IPS-18a (cell line): ENCODE results near the gene C12orf57.

Source experiments
- H3K27ac ChIP-seq: one replicate; pipeline ENCODE4 v1.5.1; 2013; ENCODE audit warnings: low read length
- H3K27me3 ChIP-seq: one replicate; pipeline ENCODE4 v1.6.1; 2013; ENCODE audit warnings: mild to moderate bottlenecking, low read length; ENCODE audit not compliant: control insufficient read depth, insufficient read depth
- H3K36me3 ChIP-seq: one replicate; pipeline ENCODE4 v1.6.1; 2013; ENCODE audit warnings: low read depth, low read length; ENCODE audit not compliant: control insufficient read depth
- H3K4me1 ChIP-seq: one replicate; pipeline ENCODE4 v1.6.1; 2013; ENCODE audit warnings: low read depth, low read length; ENCODE audit not compliant: control insufficient read depth
- H3K4me3 ChIP-seq: one replicate; pipeline ENCODE4 v1.5.1; 2013; ENCODE audit warnings: low read length
- H3K9ac ChIP-seq: one replicate; pipeline ENCODE4 v1.6.1; 2013; ENCODE audit warnings: mild to moderate bottlenecking, low read length, moderate library complexity
- H3K9me3 ChIP-seq: one replicate; pipeline ENCODE4 v1.6.1; 2013; ENCODE audit warnings: low read depth, low read length; ENCODE audit not compliant: control insufficient read depth

Gene C12orf57

DNA sequence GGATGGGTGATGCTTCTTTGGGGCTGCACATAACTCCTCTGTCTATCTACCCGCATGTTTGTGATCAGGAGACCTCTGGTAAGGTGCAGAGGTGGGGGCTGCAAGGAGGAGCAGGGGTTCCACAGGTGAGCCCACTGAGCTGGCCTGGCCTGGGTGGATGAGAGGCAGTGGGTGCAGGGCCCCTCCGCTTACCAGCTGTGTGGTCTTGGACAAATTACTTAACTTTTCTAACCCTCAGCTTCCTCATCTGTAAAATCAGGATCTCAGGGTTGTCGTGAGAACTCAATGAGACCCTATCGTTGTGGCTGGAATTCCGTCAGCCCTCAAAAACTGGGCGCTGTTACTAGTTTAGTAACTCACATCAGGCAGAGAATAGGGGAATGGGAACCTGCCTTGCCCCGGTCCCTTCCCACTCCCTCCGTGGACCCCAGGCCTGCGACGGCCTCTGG, 14.8 kb downstream of the C12orf57 start:
- Histone ChIP-seq H3K4me1 (peaks cover 19% of the 10 kb centered on the region), H3K27ac (no peak overlapping the region), H3K9me3 (no peaks in the 10 kb centered on the region), H3K9ac (no peak overlapping the region), H3K36me3 (no peaks in the 10 kb centered on the region), H3K4me3 (no peak overlapping the region), H3K27me3 (no peaks in the 10 kb centered on the region)

DNA sequence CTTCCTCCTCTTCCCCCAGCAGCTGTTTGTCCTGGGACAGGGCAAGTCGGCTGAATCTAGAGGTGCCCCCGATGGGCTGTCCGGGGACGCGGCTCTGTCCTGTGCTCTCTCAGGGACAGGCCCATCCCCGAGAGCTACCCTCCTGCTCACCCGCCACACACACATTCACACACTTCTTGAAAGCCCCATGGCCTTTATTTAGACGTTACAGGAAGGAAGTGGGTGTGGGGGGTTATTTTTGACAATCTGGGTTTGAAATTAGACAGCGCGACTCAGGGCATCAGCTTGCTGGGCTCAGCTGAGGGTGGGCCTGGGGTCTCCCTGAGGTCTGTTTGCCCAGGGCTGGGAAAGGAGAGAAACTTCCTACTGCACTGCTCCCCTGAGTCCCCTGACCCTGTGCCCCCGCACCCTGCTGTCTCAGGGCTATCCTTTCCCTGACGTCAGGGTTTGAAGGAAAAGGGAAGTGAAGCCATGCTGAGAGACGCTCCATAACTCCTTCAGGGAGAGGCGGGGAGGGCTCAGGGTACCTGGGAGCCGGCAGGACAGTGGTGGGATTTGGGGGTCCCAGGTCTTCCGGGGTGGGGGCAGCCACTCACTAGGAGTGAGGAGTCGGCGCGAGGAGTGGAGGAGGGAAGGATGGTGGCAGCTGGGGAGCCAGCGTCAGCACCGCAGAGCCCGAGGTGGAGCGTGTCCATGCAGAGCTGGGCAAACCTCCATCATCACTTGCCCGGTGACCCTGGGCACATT, 15.4 kb downstream of the C12orf57 start:
- H3K4me3 ChIP-seq: no peak overlapping the region
- H3K36me3 ChIP-seq: peaks cover 2% of the 10 kb centered on the region
- H3K9ac ChIP-seq: no peak overlapping the region
- H3K27me3 ChIP-seq: no peaks in the 10 kb centered on the region
- H3K9me3 ChIP-seq: no peaks in the 10 kb centered on the region
- H3K27ac ChIP-seq: no peak overlapping the region
- H3K4me1 ChIP-seq: peaks cover 21% of the 10 kb centered on the region

DNA sequence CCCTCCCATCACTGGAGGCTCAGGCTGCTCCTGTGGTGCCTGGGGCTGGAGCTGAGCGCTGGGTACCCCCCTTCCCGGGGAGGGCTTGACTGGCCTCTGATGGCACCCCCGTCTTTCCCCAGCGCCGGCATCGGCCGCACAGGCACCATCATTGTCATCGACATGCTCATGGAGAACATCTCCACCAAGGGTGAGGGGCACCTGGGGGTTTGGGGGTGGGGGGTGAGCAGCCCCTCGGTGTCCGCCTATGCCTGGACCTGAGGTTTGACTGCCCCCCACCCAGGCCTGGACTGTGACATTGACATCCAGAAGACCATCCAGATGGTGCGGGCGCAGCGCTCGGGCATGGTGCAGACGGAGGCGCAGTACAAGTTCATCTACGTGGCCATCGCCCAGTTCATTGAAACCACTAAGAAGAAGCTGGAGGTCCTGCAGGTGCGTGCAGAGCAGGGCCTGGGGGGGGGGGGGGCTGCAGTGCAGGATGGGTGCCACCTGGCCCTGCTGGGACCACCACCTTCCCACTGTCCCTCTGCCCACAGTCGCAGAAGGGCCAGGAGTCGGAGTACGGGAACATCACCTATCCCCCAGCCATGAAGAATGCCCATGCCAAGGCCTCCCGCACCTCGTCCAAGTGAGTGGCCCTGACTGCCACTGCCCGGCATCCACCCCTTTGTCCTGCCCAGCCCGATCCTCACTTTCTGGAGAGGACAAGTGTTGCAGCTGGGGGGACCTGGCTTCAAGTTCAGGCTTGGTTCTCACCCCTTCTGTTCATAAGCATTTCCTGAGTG, 16.2 kb downstream of the C12orf57 start:
- Histone ChIP-seq H3K9ac (no peak overlapping the region), H3K27me3 (no peaks in the 10 kb centered on the region), H3K4me3 (no peak overlapping the region), H3K9me3 (no peaks in the 10 kb centered on the region), H3K27ac (no peak overlapping the region), H3K4me1 (peaks cover 22% of the 10 kb centered on the region), H3K36me3 (peaks cover 8% of the 10 kb centered on the region)

DNA sequence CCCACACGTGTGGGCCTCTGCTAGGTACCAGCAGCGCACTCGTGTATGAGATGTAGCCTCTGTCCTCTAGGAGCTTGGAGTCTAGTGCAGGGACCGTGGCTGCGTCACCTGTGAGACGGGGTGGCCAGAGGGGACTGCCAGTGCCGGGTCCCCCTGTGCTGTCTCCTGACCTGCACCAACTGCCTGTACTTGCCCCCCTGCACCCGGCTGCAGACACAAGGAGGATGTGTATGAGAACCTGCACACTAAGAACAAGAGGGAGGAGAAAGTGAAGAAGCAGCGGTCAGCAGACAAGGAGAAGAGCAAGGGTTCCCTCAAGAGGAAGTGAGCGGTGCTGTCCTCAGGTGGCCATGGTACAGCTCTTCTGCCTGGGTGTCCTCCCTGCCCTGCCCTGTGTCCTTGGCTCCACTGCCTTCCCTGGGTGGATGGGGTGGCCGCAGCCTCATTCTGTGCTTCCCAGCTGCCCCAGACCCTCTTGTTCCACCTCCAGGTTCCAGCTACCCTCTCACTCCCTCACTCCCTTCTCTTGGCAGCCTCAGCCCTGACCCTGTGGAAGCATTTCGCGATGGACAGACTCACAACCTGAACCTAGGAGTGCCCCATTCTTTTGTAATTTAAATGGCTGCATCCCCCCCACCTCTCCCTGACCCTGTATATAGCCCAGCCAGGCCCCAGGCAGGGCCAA, 16.9 kb downstream of the C12orf57 start:
- Histone ChIP-seq H3K9me3 (no peaks in the 10 kb centered on the region), H3K4me1 (peaks cover 22% of the 10 kb centered on the region), H3K27ac (peak overlapping the region; percentile 78), H3K36me3 (peaks cover 14% of the 10 kb centered on the region), H3K9ac (peak overlapping the region; percentile 70), H3K4me3 (no peak overlapping the region), H3K27me3 (no peaks in the 10 kb centered on the region)

DNA sequence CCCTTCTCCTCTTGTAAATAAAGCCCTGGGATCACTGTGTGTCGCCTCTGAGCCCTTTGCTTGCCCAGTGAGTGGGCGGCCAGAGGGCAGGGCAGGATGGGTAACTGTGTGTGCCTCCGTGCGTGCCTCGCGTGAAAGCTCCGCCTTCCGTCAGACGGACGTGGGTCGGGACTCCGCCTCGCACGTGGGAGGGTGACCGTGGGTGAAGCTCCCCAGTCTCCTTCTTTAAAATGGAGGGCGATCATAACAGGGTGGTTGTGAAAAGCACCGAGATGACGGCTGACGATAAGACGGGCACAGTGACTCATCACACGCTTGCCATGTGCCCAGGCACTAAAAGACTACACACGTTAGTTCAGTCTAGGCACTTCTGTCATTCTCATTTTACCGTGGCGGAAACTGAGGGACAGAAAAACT, 17.5 kb downstream of the C12orf57 start:
- H3K4me3 ChIP-seq: peak overlapping the region; percentile 11
- H3K4me1 ChIP-seq: peaks cover 22% of the 10 kb centered on the region
- peaks cover 20% of the 10 kb centered on the region for H3K36me3 ChIP-seq
- H3K27me3 ChIP-seq: no peaks in the 10 kb centered on the region
- H3K27ac ChIP-seq: peak overlapping the region; percentile 78
- H3K9me3 ChIP-seq: no peaks in the 10 kb centered on the region
- H3K9ac ChIP-seq: peak overlapping the region; percentile 70

DNA sequence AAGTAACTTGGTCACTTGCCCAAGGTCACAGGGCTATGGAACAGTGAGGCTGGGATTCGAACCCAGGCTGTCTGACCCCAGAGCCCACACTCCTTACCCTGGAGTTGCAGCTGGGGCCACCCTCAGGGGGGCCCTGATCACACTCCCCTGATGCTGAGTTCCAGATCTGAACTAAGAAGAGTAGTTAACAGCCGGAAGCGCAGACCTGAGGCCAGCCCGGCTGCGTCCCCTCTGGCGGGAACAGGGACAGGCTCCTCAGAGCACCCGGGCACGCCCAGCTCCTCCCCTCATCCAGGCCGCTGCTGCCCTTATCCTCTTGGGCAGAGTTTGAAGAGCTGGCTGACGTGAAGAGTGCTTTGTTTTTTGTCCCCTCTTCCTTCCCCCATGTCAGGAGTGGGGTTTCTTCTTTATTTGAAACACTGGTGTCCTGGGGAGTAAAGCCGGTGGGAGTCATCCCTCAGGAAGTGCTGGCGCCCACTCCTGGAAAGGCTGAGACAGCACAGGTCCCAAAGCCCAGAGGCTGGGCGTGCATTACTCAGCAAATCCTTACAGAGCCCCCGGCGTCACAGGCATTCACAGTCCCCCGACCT, 18.0 kb downstream of the C12orf57 start:
- peak overlapping the region; percentile 11 for H3K4me3 ChIP-seq
- peak overlapping the region; percentile 91 for H3K27ac ChIP-seq
- peak overlapping the region; percentile 70 for H3K9ac ChIP-seq
- H3K9me3 ChIP-seq: no peaks in the 10 kb centered on the region
- peaks cover 23% of the 10 kb centered on the region for H3K36me3 ChIP-seq
- no peaks in the 10 kb centered on the region for H3K27me3 ChIP-seq
- H3K4me1 ChIP-seq: peaks cover 22% of the 10 kb centered on the region

DNA sequence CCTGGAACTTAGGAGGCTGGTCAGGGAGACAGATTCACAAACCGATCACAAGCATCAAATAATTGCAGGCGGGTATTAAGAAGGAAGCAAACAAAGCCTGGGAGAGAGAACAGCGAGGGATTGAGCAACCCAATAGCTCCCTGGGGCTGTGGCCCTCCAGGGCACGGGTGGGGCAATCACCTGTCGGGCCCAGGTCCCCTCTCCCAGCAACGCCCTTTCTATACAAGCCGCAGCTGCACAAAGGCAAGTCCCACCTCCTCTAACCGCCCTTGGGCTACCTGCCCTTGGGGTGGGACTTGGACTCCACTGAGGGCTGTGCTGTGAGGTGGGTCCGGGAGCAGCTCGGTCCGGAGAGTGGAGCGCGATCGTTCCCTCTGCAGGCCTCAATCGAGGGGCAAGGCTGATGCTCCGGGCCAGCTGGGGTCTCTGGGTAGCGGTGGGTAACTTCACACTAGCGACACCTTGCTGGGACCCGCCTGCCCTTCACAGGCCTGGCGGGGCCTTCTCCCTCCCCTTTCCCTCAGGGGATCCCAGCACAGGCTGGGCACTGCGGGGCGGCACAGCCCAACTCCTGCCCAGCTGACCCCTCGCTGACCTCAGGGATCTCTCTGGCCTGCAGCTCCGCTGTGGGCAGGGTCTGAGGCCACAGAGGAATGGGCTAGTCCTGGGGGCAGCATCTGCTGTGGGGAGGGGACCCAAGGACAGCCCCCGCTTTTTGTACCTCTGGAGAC, 18.6 kb downstream of the C12orf57 start:
- Histone ChIP-seq H3K9ac (peak overlapping the region; percentile 70), H3K9me3 (no peaks in the 10 kb centered on the region), H3K36me3 (peaks cover 29% of the 10 kb centered on the region), H3K27ac (peak overlapping the region; percentile 91), H3K4me3 (peak overlapping the region; percentile 3), H3K27me3 (no peaks in the 10 kb centered on the region), H3K4me1 (peaks cover 22% of the 10 kb centered on the region)

DNA sequence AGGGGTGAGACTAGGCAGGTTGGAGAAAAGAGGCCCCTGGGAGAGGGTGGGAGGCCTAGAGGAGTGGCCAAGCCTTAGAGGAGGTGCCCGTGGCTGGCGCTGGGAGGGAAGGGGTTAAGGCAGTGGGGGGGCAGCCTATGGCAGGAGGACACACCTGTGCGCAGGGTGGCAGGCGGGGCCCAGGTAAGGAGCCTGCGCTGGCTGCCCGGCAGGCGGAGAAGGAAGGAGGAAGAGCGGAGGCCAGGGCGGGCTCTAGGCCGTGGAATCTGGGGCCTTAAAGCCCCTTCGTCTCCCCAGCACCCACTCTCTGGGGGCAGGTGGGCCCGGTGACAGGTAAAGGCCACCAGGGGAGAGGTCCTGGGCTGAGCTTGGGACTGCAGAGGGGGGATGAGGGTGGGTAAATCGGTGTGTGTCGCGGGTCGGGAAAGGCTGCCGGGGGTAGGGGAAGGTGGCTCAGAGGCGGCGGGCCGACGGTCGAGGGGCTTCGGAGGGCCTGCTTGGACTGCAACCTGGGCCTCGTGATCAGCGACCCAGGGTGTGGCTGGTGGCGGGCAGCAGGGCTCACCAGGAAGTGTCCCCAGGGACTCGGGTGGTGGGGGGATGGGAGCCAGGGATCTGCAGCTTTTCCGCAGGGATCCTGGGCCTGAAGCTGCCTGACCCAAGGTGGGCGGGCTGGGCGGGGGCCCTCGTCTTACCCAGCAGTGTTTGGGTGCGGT, 19.4 kb downstream of the C12orf57 start:
- Histone ChIP-seq H3K27ac (peak overlapping the region; percentile 91), H3K4me1 (peaks cover 22% of the 10 kb centered on the region), H3K4me3 (no peak overlapping the region), H3K36me3 (peaks cover 36% of the 10 kb centered on the region), H3K9me3 (no peaks in the 10 kb centered on the region), H3K27me3 (no peaks in the 10 kb centered on the region), H3K9ac (peak overlapping the region; percentile 70)

DNA sequence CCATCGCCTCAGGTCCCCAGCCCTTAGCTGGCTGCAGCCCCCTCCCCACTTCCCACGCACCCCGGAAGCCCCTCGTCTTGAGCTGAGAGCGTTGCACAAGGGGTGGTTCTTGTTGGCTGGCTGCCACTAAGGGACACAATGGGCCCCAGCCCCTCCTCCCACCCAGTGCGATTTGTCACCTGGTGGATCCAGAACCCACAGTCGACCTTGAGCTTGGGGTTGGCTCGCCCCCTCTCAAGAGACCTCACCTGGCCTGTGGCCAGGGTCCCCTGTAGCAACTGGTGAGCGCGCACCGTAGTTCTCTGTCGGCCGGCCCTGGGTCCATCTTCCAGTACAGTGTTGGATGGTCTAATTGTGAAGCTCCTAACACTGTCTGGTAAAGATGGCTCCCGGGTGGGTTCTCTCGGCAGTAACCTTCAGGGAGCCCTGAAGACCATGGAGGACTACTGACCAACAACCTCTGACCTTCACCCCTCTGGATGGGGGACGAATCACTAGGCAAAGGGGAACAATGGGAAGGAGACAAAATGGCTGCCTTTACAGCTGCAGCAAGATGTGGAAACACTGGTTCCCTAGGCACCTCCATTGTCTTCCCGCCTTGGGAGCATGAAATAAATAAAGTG, 20.1 kb downstream of the C12orf57 start:
- H3K36me3 ChIP-seq: peaks cover 44% of the 10 kb centered on the region
- H3K4me1 ChIP-seq: peaks cover 22% of the 10 kb centered on the region
- H3K27ac ChIP-seq: peak overlapping the region; percentile 55
- no peaks in the 10 kb centered on the region for H3K27me3 ChIP-seq
- no peak overlapping the region for H3K9ac ChIP-seq
- no peaks in the 10 kb centered on the region for H3K9me3 ChIP-seq
- no peak overlapping the region for H3K4me3 ChIP-seq

DNA sequence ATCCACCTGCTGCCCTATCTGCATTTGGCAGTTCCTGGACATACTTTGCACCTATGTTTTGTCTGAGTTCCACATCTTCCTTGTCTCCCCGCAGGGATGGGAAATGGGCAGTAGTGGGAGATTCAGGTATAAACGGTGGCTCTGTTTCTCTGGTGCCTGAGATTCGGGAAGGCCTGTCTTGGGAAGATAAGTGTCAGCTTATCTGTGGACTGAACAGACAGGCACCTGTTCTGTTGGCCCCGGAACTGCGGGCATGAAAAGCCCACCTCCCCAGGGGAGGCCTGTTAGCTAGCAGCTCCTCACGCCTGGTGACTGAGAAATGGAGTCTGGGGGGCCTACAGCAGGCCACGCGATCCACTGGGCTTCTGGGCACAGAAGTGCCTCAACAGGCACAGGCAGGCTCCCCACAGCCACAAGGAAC, 20.8 kb downstream of the C12orf57 start:
- H3K9ac ChIP-seq: no peak overlapping the region
- no peak overlapping the region for H3K4me3 ChIP-seq

More for the DNA sequence above, 20.8 kb downstream of the C12orf57 start:
- H3K9me3 ChIP-seq: no peaks in the 10 kb centered on the region
- H3K4me1 ChIP-seq: peaks cover 25% of the 10 kb centered on the region
- H3K27me3 ChIP-seq: no peaks in the 10 kb centered on the region
- H3K27ac ChIP-seq: peak overlapping the region; percentile 55
- H3K36me3 ChIP-seq: peaks cover 49% of the 10 kb centered on the region
